HCEC 1CT (cell line): Measurements from ENCODE around the gene PLAU.
"Not testable (repeated sequence)": the region's sequence is repeated elsewhere in the genome, so short reads cannot be mapped to it uniquely, and the experiment has no call there.

Source experiments
- DNase-seq: peaks from one replicate; pipeline ENCODE4 v3.0.0-alpha.2; 2017

Gene PLAU

DNA sequence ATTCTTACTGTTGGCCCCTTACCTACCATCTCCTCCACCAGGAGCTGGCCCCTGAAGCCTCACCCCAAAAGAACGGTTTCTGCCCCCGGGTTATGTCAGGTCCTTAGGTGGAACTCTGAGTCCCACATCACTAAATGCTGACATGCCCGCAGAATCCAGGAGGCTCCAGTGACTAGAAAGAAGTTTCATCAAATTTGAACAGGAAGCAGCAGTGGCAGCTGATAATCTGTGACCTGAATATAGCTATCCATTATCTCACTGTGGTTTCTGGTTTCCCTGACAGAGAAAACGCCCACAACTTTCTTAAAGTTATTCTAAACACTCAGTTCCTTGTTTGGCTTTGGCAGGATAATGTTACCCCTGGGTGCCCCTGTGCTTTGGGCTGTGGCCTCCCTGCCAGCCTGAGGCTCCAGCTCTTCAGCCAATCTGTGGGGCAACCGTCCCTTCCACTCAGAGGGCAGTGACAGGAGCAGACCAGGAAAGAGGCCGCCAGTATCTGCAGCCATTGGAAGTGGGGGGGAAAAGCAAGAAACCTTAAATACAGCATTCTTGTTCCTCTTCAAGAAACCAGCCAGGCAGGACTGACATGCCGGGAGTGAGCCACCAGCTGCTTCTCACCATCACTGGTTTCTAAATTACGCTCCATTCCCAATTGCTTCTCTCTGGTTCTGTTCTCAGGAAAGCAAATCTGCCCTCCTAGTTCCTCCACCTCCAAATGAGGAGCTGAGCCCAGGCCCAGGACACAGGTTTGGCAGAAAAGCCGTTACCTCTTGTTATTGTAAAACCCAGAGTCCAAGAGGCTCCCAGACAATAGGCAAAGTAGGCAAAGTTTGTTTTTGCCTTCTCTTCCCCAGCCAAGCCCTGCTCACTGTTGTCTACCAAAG lies 45.8 kb downstream of the PLAU start:
- no peak for DNase-seq

DNA sequence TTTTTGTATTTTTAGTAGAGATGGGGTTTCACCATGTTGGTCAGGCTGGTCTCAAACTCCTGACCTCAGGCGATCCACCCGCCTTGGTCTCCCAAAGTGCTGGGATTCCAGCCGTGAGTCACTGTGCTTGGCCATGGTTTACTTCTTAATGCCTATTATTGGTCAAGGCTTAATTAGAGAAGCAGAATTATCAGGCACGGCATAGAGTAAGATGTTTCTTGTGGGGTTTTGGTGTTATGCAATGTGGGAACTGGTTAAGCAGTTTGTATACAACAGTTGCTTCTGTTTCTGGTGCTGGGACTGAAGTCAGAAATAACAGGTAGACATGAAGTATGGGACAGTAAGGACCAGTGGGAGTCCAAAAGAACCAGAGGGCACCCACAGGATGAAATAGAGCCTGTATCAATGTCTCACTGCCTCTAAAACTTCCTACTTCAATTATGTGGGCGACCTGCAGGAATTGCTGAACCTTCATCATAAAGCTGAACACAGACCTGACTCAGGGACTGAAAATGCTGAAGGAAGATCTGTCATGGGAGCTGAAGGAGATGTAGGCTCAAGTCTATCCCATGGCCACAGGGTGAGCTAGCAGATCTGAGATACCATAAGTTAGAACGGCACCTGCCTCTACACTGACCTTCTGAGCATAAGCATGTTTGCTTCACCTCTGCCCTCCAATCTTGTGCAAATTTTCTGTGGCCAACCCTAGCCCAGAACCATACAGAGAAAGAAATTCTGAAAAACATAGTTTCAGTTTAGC lies 48.7 kb downstream of the PLAU start:
- no peak for DNase-seq

DNA sequence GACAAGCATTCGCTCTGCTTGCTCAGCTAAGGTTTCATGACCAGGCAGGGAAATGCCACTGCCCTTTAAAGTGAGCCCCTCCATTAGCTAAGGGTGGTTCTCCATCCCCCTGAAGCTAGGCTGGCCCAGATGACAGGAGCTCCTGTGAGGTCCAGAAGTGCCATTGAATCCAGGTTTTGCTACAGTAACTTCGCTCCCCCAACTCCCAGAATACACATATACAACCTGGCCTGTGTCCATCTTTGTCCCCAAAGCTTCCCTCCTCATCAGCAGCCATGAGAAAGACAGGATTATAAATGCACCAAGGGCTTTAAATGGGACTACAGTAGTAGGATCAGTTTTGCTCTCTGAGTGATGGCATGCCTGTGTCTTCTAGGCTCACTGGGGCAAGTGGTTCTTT lies 51.5 kb downstream of the PLAU start:
- no peak for DNase-seq

DNA sequence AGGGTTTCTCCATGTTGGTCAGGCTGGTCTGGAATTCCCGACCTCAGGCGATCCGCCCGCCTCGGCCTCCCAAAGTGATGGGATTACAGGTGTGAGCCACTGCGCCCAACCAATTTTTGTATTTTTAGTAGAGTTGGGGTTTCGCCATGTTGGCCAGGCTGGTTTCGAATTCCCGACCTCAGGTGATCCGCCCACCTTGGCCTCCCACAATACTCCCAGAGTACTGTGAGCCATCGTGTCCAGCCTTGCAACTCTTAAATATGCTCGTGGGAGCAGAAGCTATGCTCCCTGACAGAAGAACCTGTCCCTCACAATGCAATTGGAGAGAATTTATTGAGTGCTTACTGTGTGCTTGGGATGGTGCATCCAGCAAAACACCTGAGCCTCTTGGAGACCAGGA lies 52.6 kb downstream of the PLAU start:
- DNase-seq, result not testable (repeated sequence)

DNA sequence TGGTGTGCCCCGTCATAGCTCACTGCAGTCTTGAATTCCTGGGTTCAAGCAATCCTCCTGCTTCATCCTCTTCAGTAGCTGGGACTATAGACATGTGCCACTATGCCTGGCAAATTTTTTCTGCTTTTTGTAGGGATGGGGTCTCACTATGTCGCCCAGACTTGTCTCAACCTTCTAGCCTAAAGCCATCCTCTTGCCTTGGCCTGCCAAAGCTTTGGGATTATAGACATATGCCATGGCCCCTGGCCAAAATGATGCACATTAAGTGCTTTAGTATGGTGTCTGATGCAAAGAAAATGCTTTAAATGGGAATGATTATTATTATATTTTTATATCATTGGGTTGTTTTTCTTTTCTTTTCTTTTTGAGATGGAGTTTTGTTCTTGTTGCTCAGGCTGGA lies 53.8 kb downstream of the PLAU start:
- no peak for DNase-seq

DNA sequence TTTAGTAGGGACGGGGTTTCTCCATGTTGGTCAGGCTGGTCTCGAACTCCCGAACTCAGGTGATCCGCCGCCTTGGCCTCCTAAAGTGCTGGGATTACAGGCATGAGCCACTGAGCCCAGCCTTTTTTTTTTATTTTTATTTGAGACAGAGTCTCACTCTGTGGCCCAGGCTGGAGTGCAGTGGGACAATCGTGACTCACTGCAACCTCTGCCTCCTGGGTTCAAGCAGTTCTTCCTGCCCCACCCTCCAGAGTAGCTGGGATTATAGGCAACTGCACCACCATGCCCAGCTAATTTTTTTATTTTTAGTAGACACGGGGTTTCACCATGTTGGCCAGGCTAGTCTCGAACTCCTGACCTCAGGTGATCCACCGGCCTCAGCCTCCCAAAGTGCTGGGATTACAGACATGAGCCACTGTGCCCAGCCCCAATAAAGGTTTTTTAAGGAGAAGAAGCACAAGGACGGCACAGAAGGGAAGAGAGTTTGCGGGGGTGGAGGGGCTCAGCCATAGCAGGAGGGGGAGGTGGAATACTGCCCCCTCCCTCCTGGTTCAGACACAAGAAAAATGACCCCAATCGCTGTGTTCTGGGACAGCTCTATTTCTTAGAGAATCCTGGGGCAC lies 54.4 kb downstream of the PLAU start:
- peak; percentile 64 for DNase-seq

DNA sequence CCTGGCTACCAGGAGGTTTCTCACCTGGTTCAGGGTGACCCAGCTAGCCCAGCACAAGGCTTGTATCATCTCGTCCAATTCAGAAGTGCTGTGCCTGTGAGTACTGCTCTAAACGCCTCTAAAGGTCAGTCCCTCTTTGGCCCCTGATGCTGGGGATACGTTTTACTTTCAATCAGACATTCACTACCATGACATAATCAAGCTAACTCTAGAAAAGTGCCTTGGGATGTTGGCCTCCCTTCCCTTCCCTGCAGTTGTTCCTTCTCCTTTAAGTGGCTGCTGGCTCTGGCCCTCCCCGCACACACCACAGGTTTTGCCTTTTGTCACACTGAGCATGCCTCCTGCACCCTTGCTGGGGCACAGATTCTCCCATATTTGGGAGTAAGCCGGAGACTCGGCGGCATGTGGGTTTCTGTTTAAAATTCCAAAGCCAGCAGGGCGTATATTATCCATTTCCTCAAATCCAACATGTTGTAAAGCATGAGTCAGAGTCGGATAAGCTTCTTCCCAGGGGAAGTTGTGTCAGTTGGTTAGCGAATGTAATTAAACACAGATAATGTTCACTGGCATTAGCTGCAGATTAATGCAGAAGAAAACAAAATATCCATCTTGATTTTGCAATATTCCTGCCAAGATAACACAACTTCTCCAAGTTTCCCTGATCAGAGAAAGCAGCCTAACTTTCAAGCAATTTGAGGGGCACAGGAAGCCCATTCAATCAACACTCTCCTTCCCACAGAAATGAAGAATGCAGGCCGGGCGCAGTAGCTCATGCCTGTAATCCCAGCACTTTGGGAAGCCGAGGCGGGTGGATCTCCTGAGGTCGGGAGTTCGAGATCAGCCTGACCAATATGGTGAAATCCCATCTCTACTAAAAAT lies 55.2 kb downstream of the PLAU start:
- DNase-seq, result peak; percentile 100

DNA sequence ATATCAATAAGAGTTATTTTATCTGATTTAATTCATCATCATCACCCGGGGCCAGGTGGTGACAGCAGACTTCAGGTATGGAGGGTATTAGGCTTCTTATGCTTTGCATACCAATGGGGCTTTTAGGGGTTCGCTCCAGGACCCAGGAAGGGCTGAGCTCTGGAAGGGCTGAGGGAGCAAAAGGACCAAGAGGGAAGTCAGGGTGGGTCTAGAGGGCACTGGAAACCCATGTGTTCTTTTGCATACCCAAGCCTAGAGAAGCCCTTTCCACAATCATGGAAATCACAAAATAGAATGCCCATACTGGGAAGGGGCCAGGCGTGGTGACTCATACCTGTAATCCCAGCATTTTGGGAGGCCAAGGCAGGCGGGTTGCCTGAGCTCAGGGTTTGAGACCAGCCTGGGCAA lies 56.1 kb downstream of the PLAU start:
- DNase-seq, result no peak
